ENCODE results near the gene IREB2. TPM values are rescaled to one million over a fixed set of nuclear protein-coding genes. Genes with fewer than 3 reads are reported as not detected.

The IREB2 gene
- total RNA-seq, 2 donors from 2014 or later, result 16.5 to 35.6 TPM

DNA sequence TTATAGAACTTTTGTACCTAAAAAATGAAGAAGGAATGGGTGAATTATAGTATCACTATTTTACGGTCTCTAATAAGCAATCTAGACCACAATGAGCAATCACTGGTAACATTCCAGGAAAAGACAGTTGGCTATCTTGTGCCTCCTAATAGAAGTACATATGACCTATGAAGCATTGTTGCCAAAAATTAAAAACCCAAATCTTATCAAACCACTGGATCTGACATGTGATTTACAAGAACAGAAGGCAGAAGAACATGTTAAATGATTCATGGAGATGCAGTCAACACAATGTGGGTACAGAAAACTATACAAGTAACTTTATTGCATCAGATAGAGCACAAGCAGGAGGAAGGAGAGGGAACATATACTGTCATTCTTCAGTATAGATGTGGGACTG, 54.9 kb downstream of the IREB2 start:
- no peaks in the 10 kb centered on the region for H3K9me3 ChIP-seq
- no peak for DNase-seq (ENCODE audit: low spot score)
- H3K4me1 ChIP-seq (ENCODE audit: control insufficient read depth in 1 of 2, low read depth in 2 of 2), result no peaks in the 10 kb centered on the region
- TF ChIP-seq, protein P1, sequence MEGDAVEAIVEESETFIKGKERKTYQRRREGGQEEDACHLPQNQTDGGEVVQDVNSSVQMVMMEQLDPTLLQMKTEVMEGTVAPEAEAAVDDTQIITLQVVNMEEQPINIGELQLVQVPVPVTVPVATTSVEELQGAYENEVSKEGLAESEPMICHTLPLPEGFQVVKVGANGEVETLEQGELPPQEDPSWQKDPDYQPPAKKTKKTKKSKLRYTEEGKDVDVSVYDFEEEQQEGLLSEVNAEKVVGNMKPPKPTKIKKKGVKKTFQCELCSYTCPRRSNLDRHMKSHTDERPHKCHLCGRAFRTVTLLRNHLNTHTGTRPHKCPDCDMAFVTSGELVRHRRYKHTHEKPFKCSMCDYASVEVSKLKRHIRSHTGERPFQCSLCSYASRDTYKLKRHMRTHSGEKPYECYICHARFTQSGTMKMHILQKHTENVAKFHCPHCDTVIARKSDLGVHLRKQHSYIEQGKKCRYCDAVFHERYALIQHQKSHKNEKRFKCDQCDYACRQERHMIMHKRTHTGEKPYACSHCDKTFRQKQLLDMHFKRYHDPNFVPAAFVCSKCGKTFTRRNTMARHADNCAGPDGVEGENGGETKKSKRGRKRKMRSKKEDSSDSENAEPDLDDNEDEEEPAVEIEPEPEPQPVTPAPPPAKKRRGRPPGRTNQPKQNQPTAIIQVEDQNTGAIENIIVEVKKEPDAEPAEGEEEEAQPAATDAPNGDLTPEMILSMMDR (IDR thresholded peaks at IDR 0.05), result no peak
- peaks cover 33% of the 10 kb centered on the region for H3K36me3 ChIP-seq
- no peak overlapping the region for H3K4me3 ChIP-seq
- no peak for ATAC-seq (ENCODE audit: insufficient number of reproducible peaks, low FRiP score, low read depth)
- no peak overlapping the region for H3K27ac ChIP-seq
- H3K27me3 ChIP-seq (replicated peaks; ENCODE audit: insufficient read depth), result no peaks in the 10 kb centered on the region

GRCh38 chr15:78501857-78502256, 63.8 kb downstream of the IREB2 start:
- TF ChIP-seq, protein P1 (IDR thresholded peaks at IDR 0.05), result no peak
- Histone ChIP-seq H3K27ac (no peak overlapping the region), H3K4me3 (no peak overlapping the region), H3K9me3 (no peaks in the 10 kb centered on the region), H3K27me3 (replicated peaks; ENCODE audit: insufficient read depth) (no peaks in the 10 kb centered on the region), H3K4me1 (ENCODE audit: control insufficient read depth in 1 of 2, low read depth in 2 of 2) (peaks cover 0 to 4% of the 10 kb centered on the region in 2 donors), H3K36me3 (peaks cover 7% of the 10 kb centered on the region)
- DNase-seq (ENCODE audit: low spot score) (no peak), ATAC-seq (ENCODE audit: insufficient number of reproducible peaks, low FRiP score, low read depth) (no peak)

- DNase-seq (ENCODE audit: low spot score), result no peak
- no peak overlapping the region for H3K4me3 ChIP-seq
- no peaks in the 10 kb centered on the region for H3K27me3 ChIP-seq (replicated peaks; ENCODE audit: insufficient read depth)
- H3K27ac ChIP-seq, result no peak overlapping the region
- TF ChIP-seq, protein P1 (IDR thresholded peaks at IDR 0.05), result no peak
- no peak for ATAC-seq (ENCODE audit: insufficient number of reproducible peaks, low FRiP score, low read depth)
- H3K36me3 ChIP-seq, result peaks cover 5% of the 10 kb centered on the region
- H3K4me1 ChIP-seq (ENCODE audit: control insufficient read depth in 1 of 2, low read depth in 2 of 2), result peaks cover 0 to 5% of the 10 kb centered on the region in 2 donors
- no peaks in the 10 kb centered on the region for H3K9me3 ChIP-seq
These were observed 64.6 kb downstream of the IREB2 start for GRCh38 chr15:78502641-78503040.

DNA sequence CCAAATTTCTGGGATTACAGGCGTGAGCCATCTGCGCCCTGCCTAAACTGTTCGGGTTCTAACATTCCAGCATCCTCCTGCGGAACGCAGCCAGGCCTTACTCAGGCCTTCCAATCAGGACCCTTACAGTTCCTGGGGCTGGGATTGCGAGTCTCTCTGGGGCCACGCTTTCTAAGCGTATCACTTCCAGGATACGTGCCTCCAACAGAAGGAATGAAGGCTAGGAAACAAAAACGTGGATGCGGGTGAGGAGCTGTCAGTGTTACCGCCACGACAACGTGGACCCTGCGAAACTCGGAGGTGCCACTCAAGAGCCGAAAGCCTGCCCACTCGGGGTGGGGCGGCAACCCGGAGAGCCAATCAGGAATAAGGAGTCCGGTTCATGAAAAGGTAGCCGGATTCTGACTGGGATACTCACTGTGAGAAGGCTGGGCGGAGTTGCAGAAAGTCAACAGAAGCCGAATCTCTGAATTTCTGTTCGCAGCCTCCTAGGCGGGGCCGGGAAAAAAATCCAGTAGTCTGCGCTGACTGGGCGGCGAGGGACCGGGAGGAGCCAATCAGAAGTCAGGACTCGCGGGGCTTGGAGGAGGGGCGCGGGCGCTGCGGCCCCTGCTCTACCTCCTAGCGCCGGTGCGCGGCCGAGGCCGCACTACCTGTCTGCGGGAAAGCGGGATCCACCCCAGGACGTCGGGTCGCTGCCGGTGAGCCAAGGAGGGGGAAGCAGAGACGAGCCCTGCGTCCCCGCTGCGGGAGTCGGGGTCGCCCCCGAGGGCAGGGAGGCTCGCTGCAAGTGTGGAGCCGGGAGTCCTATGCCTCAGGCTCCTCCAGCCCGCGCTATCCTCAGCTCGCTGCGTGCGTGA, 69.2 kb downstream of the IREB2 start, which contains the start of gene HYKK:
Gene HYKK, plus strand, starts transcription at position 607 of the 860 bp plus-strand sequence. CDS start 5,512 bp downstream, outside the sequence.
- peak; percentile 79 for DNase-seq (ENCODE audit: low spot score)
- Histone ChIP-seq H3K4me1 (ENCODE audit: control insufficient read depth in 1 of 2, low read depth in 2 of 2) (peaks cover 4 to 15% of the 10 kb centered on the region in 2 donors), H3K9me3 (no peaks in the 10 kb centered on the region), H3K27me3 (replicated peaks; ENCODE audit: insufficient read depth) (no peaks in the 10 kb centered on the region), H3K27ac (peak within 1 kb of the TSS; percentile 45 to 64), H3K36me3 (no peaks in the 10 kb centered on the region), H3K4me3 (peak within 1 kb of the TSS; percentile 99)
- peak; percentile 97 for ATAC-seq (ENCODE audit: insufficient number of reproducible peaks, low FRiP score, low read depth)
- TF ChIP-seq, protein P1 (IDR thresholded peaks at IDR 0.05), result peak; percentile 35

DNA sequence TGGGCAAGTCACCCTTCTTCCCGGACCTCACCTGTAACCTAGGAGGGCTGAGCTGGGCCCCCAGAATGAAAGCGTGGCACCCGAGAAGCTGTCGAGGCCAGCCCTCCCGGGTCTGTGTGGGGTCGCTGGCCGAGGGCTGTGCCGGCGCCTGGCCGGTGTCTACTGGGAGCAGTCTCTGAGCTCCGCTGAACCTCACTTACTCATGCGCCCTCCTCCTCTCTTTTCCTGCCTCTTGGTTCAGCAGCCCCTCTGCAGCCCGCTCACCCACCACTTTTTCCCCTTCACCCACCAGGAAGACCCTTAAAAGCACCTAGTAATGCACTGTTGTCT, 69.8 kb downstream of the IREB2 start:
- TF ChIP-seq, protein P1 (IDR thresholded peaks at IDR 0.05), result no peak
- H3K4me3 ChIP-seq, result peak overlapping the region; percentile 99
- H3K27ac ChIP-seq, result peak overlapping the region; percentile 45 to 52
- H3K9me3 ChIP-seq, result no peaks in the 10 kb centered on the region
- ATAC-seq (ENCODE audit: insufficient number of reproducible peaks, low FRiP score, low read depth) (no peak), DNase-seq (ENCODE audit: low spot score) (no peak)
- H3K36me3 ChIP-seq, result no peaks in the 10 kb centered on the region
- peaks cover 4 to 15% of the 10 kb centered on the region in 2 donors for H3K4me1 ChIP-seq (ENCODE audit: control insufficient read depth in 1 of 2, low read depth in 2 of 2)
- H3K27me3 ChIP-seq (replicated peaks; ENCODE audit: insufficient read depth), result no peaks in the 10 kb centered on the region

Measured in thoracic aorta (tissue), 2 donors.